Measurements from ENCODE around the gene DDAH2. TPM values are rescaled to one million over a fixed set of nuclear protein-coding genes. Genes with fewer than 3 reads are reported as not detected.

The DDAH2 gene
- polyA plus RNA-seq (ENCODE audit: insufficient read length in 3 of 3): 100 to 1,000 TPM; 189 to 234 (median 211) TPM
- long read RNA-seq, donor 1, transcript DDAH2-213 (7 exons, 1,688 nt): major isoform, 112 of 172 reads
- long read RNA-seq, donor 1, transcript DDAH2-212 (6 exons, 1,688 nt): minor isoform, 29 of 172 reads
- long read RNA-seq, donor 1, partial matches to known transcripts: 19 of 172 reads
- long read RNA-seq, donor 1, other reads (novel, unspliced or antisense): 7 of 172 reads
- long read RNA-seq, donor 2, transcript DDAH2-211 (7 exons, 1,330 nt): minor isoform, 10 of 193 reads
- long read RNA-seq, donor 2, transcript DDAH2-213 (7 exons, 1,688 nt): major isoform, 118 of 193 reads
- long read RNA-seq, donor 2, transcript DDAH2-212 (6 exons, 1,688 nt): minor isoform, 35 of 193 reads
- long read RNA-seq, donor 2, partial matches to known transcripts: 24 of 193 reads
- long read RNA-seq, donor 2, other reads (novel, unspliced or antisense): 0 of 193 reads
- long read RNA-seq, donor 3, transcript DDAH2-212 (6 exons, 1,688 nt): minor isoform, 36 of 147 reads
- long read RNA-seq, donor 3, transcript DDAH2-213 (7 exons, 1,688 nt): major isoform, 92 of 147 reads
- long read RNA-seq, donor 3, transcript DDAH2-211 (7 exons, 1,330 nt): minor isoform, 6 of 147 reads
- long read RNA-seq, donor 3, partial matches to known transcripts: 10 of 147 reads
- long read RNA-seq, donor 3, other reads (novel, unspliced or antisense): 0 of 147 reads
- long read RNA-seq, donor 4, transcript DDAH2-211 (7 exons, 1,330 nt): minor isoform, 17 of 227 reads
- long read RNA-seq, donor 4, transcript DDAH2-213 (7 exons, 1,688 nt): major isoform, 130 of 227 reads
- long read RNA-seq, donor 4, transcript DDAH2-212 (6 exons, 1,688 nt): minor isoform, 37 of 227 reads
- long read RNA-seq, donor 4, partial matches to known transcripts: 31 of 227 reads
- long read RNA-seq, donor 4, other reads (novel, unspliced or antisense): 8 of 227 reads
- long read RNA-seq, donor 5, transcript DDAH2-211 (7 exons, 1,330 nt): minor isoform, 7 of 90 reads
- long read RNA-seq, donor 5, transcript DDAH2-212 (6 exons, 1,688 nt): minor isoform, 13 of 90 reads
- long read RNA-seq, donor 5, transcript DDAH2-213 (7 exons, 1,688 nt): major isoform, 49 of 90 reads
- long read RNA-seq, donor 5, partial matches to known transcripts: 21 of 90 reads
- long read RNA-seq, donor 5, other reads (novel, unspliced or antisense): 0 of 90 reads
- long read RNA-seq, donor 6, transcript DDAH2-212 (6 exons, 1,688 nt): minor isoform, 17 of 165 reads
- long read RNA-seq, donor 6, transcript DDAH2-211 (7 exons, 1,330 nt): minor isoform, 5 of 165 reads
- long read RNA-seq, donor 6, transcript DDAH2-213 (7 exons, 1,688 nt): major isoform, 94 of 165 reads
- long read RNA-seq, donor 6, partial matches to known transcripts: 40 of 165 reads
- long read RNA-seq, donor 6, other reads (novel, unspliced or antisense): 6 of 165 reads
- long read RNA-seq, donor 7, transcript DDAH2-213 (7 exons, 1,688 nt): major isoform, 109 of 162 reads
- long read RNA-seq, donor 7, transcript DDAH2-212 (6 exons, 1,688 nt): minor isoform, 19 of 162 reads
- long read RNA-seq, donor 7, partial matches to known transcripts: 23 of 162 reads
- long read RNA-seq, donor 7, other reads (novel, unspliced or antisense): 0 of 162 reads
- long read RNA-seq, donor 8, transcript DDAH2-212 (6 exons, 1,688 nt): minor isoform, 18 of 111 reads
- long read RNA-seq, donor 8, transcript DDAH2-213 (7 exons, 1,688 nt): major isoform, 59 of 111 reads
- long read RNA-seq, donor 8, transcript DDAH2-211 (7 exons, 1,330 nt): minor isoform, 5 of 111 reads
- long read RNA-seq, donor 8, partial matches to known transcripts: 27 of 111 reads
- long read RNA-seq, donor 8, other reads (novel, unspliced or antisense): 0 of 111 reads
- long read RNA-seq, donor 9, transcript DDAH2-218 (6 exons, 937 nt): minor isoform, 5 of 235 reads
- long read RNA-seq, donor 9, transcript DDAH2-211 (7 exons, 1,330 nt): minor isoform, 7 of 235 reads
- long read RNA-seq, donor 9, transcript DDAH2-212 (6 exons, 1,688 nt): minor isoform, 44 of 235 reads
- long read RNA-seq, donor 9, transcript DDAH2-213 (7 exons, 1,688 nt): major isoform, 119 of 235 reads
- long read RNA-seq, donor 9, partial matches to known transcripts: 57 of 235 reads
- long read RNA-seq, donor 9, other reads (novel, unspliced or antisense): 0 of 235 reads
- long read RNA-seq, donor 10, transcript DDAH2-212 (6 exons, 1,688 nt): minor isoform, 26 of 179 reads
- long read RNA-seq, donor 10, transcript DDAH2-213 (7 exons, 1,688 nt): major isoform, 89 of 179 reads
- long read RNA-seq, donor 10, transcript DDAH2-211 (7 exons, 1,330 nt): minor isoform, 8 of 179 reads
- long read RNA-seq, donor 10, partial matches to known transcripts: 45 of 179 reads
- long read RNA-seq, donor 10, other reads (novel, unspliced or antisense): 5 of 179 reads
- long read RNA-seq, donor 11, transcript DDAH2-212 (6 exons, 1,688 nt): minor isoform, 15 of 108 reads
- long read RNA-seq, donor 11, transcript DDAH2-213 (7 exons, 1,688 nt): major isoform, 76 of 108 reads
- long read RNA-seq, donor 11, partial matches to known transcripts: 11 of 108 reads
- long read RNA-seq, donor 11, other reads (novel, unspliced or antisense): 0 of 108 reads
- long read RNA-seq, donor 12, transcript DDAH2-211 (7 exons, 1,330 nt): minor isoform, 6 of 202 reads
- long read RNA-seq, donor 12, transcript DDAH2-213 (7 exons, 1,688 nt): major isoform, 117 of 202 reads
- long read RNA-seq, donor 12, transcript DDAH2-212 (6 exons, 1,688 nt): minor isoform, 34 of 202 reads
- long read RNA-seq, donor 12, partial matches to known transcripts: 36 of 202 reads
- long read RNA-seq, donor 12, other reads (novel, unspliced or antisense): 6 of 202 reads
- long read RNA-seq, donor 13, transcript DDAH2-213 (7 exons, 1,688 nt): major isoform, 49 of 101 reads
- long read RNA-seq, donor 13, transcript DDAH2-212 (6 exons, 1,688 nt): minor isoform, 23 of 101 reads
- long read RNA-seq, donor 13, transcript DDAH2-211 (7 exons, 1,330 nt): minor isoform, 5 of 101 reads
- long read RNA-seq, donor 13, partial matches to known transcripts: 22 of 101 reads
- long read RNA-seq, donor 13, other reads (novel, unspliced or antisense): 0 of 101 reads
- long read RNA-seq, donor 14, transcript DDAH2-211 (7 exons, 1,330 nt): minor isoform, 16 of 263 reads
- long read RNA-seq, donor 14, transcript DDAH2-213 (7 exons, 1,688 nt): major isoform, 154 of 263 reads
- long read RNA-seq, donor 14, transcript DDAH2-212 (6 exons, 1,688 nt): minor isoform, 37 of 263 reads
- long read RNA-seq, donor 14, partial matches to known transcripts: 44 of 263 reads
- long read RNA-seq, donor 14, other reads (novel, unspliced or antisense): 6 of 263 reads
- long read RNA-seq, donor 15, transcript DDAH2-220 (3 exons, 1,121 nt): minor isoform, 5 of 193 reads
- long read RNA-seq, donor 15, transcript DDAH2-212 (6 exons, 1,688 nt): minor isoform, 33 of 193 reads
- long read RNA-seq, donor 15, transcript DDAH2-211 (7 exons, 1,330 nt): minor isoform, 6 of 193 reads
- long read RNA-seq, donor 15, transcript DDAH2-213 (7 exons, 1,688 nt): major isoform, 106 of 193 reads
- long read RNA-seq, donor 15, partial matches to known transcripts: 39 of 193 reads
- long read RNA-seq, donor 15, other reads (novel, unspliced or antisense): 0 of 193 reads
- long read RNA-seq, donor 16, transcript DDAH2-211 (7 exons, 1,330 nt): minor isoform, 9 of 201 reads
- long read RNA-seq, donor 16, transcript DDAH2-212 (6 exons, 1,688 nt): minor isoform, 41 of 201 reads
- long read RNA-seq, donor 16, transcript DDAH2-213 (7 exons, 1,688 nt): major isoform, 110 of 201 reads
- long read RNA-seq, donor 16, partial matches to known transcripts: 30 of 201 reads
- long read RNA-seq, donor 16, other reads (novel, unspliced or antisense): 6 of 201 reads

- DNase-seq: no peak
These were observed at the start of gene DDAH2 for GRCh38 chr6:31728767-31729514. TSS of gene DDAH2 (minus strand) at chr6:31729299. CDS start at chr6:31729161, 138 bp downstream.

GRCh38 chr6:31778193-31778592, 49.1 kb upstream of the DDAH2 start:
- no peak for DNase-seq

- DNase-seq: no peak
These were observed 48.6 kb upstream of the DDAH2 start for GRCh38 chr6:31777667-31778050.

- DNase-seq: peak; percentile 88
These were observed 48.0 kb upstream of the DDAH2 start, which contains the start of gene VWA7 for GRCh38 chr6:31776989-31777666. TSS of gene VWA7 (minus strand) at chr6:31777328. CDS start at chr6:31776779, 549 bp downstream.

- DNase-seq: no peak
These were observed 47.4 kb upstream of the DDAH2 start for GRCh38 chr6:31776485-31776988.

GRCh38 chr6:31775633-31776484, 46.8 kb upstream of the DDAH2 start:
- DNase-seq: no peak

- DNase-seq: no peak
These were observed 46.1 kb upstream of the DDAH2 start for GRCh38 chr6:31775184-31775583.

GRCh38 chr6:31771992-31772358, 42.9 kb upstream of the DDAH2 start:
- DNase-seq: no peak

- DNase-seq: no peak
These were observed 41.8 kb upstream of the DDAH2 start for GRCh38 chr6:31770860-31771259.

- no peak for DNase-seq
These were observed 40.7 kb upstream of the DDAH2 start for GRCh38 chr6:31769684-31770371.

GRCh38 chr6:31768363-31769257, 39.5 kb upstream of the DDAH2 start:
- DNase-seq: no peak
